Measurements from ENCODE around the gene BTBD1.

BTBD1 gene

DNA sequence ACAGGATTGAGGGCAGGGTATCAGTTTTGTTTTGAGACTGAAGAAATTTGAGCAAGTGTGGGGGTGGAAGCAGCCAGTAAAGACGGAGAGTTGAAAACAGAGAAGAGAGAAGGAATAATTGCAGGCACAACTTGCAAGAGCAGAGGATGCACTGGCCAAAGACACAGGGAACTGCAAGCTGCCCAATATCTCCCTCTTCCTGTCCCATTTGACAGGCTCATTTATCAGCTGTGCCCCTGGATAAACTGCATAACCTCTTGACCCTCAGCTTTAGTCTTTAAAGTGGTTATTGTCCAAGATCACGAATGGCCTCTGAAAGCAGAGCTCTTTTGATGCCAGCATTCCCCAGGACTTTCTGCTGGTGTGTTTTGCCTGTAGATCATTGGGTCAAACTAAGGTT lies 86.1 kb downstream of the BTBD1 start:
- Histone ChIP-seq H3K27ac (ENCODE audit: low read length) (no peak overlapping the region), H3K4me1 (ENCODE audit: insufficient read depth, low read length) (peaks cover 13% of the 10 kb centered on the region), H4K20me1 (ENCODE audit: insufficient read depth, low read length) (no peaks in the 10 kb centered on the region), H3K36me3 (ENCODE audit: insufficient read depth, low read length) (no peaks in the 10 kb centered on the region), H3K4me2 (ENCODE audit: insufficient read depth, low read length) (no peak overlapping the region), H3K9ac (ENCODE audit: low read depth, low read length) (no peak overlapping the region), H2AFZ (ENCODE audit: low read depth, low read length) (no peak overlapping the region), H3K27me3 (ENCODE audit: insufficient read depth, low read length, poor library complexity) (no peaks in the 10 kb centered on the region), H3K4me3 (ENCODE audit: low read depth in 1 of 2, low read length in 2 of 2) (no peak overlapping the region), H3K9me3 (ENCODE audit: insufficient read depth, low read length, severe bottlenecking) (no peaks in the 10 kb centered on the region), H3K79me2 (ENCODE audit: insufficient read depth, low read length) (peaks cover 10% of the 10 kb centered on the region)
- TF ChIP-seq, protein P1, sequence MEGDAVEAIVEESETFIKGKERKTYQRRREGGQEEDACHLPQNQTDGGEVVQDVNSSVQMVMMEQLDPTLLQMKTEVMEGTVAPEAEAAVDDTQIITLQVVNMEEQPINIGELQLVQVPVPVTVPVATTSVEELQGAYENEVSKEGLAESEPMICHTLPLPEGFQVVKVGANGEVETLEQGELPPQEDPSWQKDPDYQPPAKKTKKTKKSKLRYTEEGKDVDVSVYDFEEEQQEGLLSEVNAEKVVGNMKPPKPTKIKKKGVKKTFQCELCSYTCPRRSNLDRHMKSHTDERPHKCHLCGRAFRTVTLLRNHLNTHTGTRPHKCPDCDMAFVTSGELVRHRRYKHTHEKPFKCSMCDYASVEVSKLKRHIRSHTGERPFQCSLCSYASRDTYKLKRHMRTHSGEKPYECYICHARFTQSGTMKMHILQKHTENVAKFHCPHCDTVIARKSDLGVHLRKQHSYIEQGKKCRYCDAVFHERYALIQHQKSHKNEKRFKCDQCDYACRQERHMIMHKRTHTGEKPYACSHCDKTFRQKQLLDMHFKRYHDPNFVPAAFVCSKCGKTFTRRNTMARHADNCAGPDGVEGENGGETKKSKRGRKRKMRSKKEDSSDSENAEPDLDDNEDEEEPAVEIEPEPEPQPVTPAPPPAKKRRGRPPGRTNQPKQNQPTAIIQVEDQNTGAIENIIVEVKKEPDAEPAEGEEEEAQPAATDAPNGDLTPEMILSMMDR (IDR thresholded peaks at IDR 0.05; ENCODE audit: borderline replicate concordance, extremely low read depth, low read length, poor library complexity, severe bottlenecking) = no peak
- TF ChIP-seq EZH2 (IDR thresholded peaks at IDR 0.05; ENCODE audit: borderline replicate concordance, low read depth, low read length, severe bottlenecking) = no peak
- no peak for ATAC-seq (ENCODE audit: insufficient read depth, low read depth)
- DNase-seq = no peak

DNA sequence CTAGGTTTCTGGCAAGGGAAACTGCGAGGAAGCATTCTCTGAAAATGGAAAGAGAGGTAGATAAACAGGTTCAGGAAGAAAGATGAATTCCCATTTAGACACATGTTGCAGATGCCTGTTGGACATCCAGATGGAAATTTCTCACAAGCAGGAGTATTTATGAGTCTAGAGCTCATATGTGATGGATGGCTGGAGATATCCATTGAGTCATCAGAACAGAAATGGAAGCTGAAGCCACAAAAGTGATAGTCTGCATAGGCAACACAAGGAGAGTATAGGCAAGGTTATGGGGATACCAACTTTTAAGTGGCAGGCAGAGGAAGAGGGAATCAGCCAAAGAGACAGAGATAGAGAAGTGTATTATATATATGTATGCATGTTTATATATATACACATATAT lies 87.3 kb downstream of the BTBD1 start:
- Histone ChIP-seq H3K4me3 (ENCODE audit: low read depth in 1 of 2, low read length in 2 of 2) (no peak overlapping the region), H3K79me2 (ENCODE audit: insufficient read depth, low read length) (no peaks in the 10 kb centered on the region), H3K4me1 (ENCODE audit: insufficient read depth, low read length) (peaks cover 2% of the 10 kb centered on the region; the same call in 1 of the 2 replicates), H3K36me3 (ENCODE audit: insufficient read depth, low read length) (no peaks in the 10 kb centered on the region), H3K4me2 (ENCODE audit: insufficient read depth, low read length) (no peak overlapping the region), H3K9ac (ENCODE audit: low read depth, low read length) (no peak overlapping the region), H3K27me3 (ENCODE audit: insufficient read depth, low read length, poor library complexity) (no peaks in the 10 kb centered on the region), H2AFZ (ENCODE audit: low read depth, low read length) (no peak overlapping the region), H4K20me1 (ENCODE audit: insufficient read depth, low read length) (no peaks in the 10 kb centered on the region), H3K27ac (ENCODE audit: low read length) (no peak overlapping the region), H3K9me3 (ENCODE audit: insufficient read depth, low read length, severe bottlenecking) (no peaks in the 10 kb centered on the region)
- no peak for TF ChIP-seq EZH2 (IDR thresholded peaks at IDR 0.05; ENCODE audit: borderline replicate concordance, low read depth, low read length, severe bottlenecking)
- TF ChIP-seq, protein P1 (IDR thresholded peaks at IDR 0.05; ENCODE audit: borderline replicate concordance, extremely low read depth, low read length, poor library complexity, severe bottlenecking) = no peak
- DNase-seq = no peak
- no peak for ATAC-seq (ENCODE audit: insufficient read depth, low read depth)

DNA sequence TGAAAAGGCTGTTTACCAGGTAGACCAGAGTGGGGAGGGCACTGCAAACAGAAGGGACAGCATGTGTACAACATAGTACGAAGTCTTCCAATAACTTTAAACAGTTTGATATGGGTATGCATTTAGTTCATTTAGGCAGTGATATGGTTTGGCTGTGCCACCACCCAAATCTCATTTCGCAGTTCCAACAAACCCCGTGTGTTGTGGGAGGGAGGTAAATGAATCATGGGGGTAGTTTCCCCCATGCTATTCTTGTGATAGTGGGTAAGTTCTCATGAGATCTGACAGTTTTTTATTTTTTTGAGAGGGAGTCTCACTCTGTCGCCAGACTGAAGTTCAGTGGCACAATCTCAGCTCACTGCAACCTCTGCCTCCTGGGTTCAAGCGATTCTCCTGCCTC lies 88.6 kb downstream of the BTBD1 start:
- Histone ChIP-seq H3K9me3 (ENCODE audit: insufficient read depth, low read length, severe bottlenecking) (no peaks in the 10 kb centered on the region), H3K4me1 (ENCODE audit: insufficient read depth, low read length) (no peaks in the 10 kb centered on the region), H3K4me2 (ENCODE audit: insufficient read depth, low read length) (no peak overlapping the region), H2AFZ (ENCODE audit: low read depth, low read length) (no peak overlapping the region), H3K9ac (ENCODE audit: low read depth, low read length) (no peak overlapping the region), H3K4me3 (ENCODE audit: low read depth in 1 of 2, low read length in 2 of 2) (no peak overlapping the region), H3K27ac (ENCODE audit: low read length) (no peak overlapping the region), H3K27me3 (ENCODE audit: insufficient read depth, low read length, poor library complexity) (no peaks in the 10 kb centered on the region), H4K20me1 (ENCODE audit: insufficient read depth, low read length) (no peaks in the 10 kb centered on the region), H3K79me2 (ENCODE audit: insufficient read depth, low read length) (no peaks in the 10 kb centered on the region), H3K36me3 (ENCODE audit: insufficient read depth, low read length) (no peaks in the 10 kb centered on the region)
- TF ChIP-seq, protein P1 (IDR thresholded peaks at IDR 0.05; ENCODE audit: borderline replicate concordance, extremely low read depth, low read length, poor library complexity, severe bottlenecking) = no peak
- TF ChIP-seq EZH2 (IDR thresholded peaks at IDR 0.05; ENCODE audit: borderline replicate concordance, low read depth, low read length, severe bottlenecking) = no peak
- DNase-seq (no peak), ATAC-seq (ENCODE audit: insufficient read depth, low read depth) (no peak)

DNA sequence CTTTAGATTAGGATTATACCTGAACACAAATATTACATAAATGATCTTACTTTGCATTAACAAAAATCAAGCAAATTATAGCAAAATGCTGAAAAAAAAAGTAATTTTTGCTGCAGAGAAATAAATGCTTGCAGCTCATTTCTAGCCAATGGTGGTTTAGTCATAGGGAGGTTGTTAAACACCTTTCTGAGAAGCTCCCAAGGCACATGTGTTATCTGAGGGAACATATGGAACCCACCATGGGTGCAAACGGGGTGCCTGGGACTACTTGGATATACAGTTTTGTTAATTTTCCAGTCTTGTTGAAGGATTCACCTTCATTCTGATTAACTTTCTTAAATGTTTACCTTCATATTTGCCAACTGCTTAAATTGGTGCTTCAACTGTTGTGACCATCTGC lies 90.0 kb downstream of the BTBD1 start:
- no peak for DNase-seq
- H3K4me1 ChIP-seq (ENCODE audit: insufficient read depth, low read length) = no peaks in the 10 kb centered on the region
- H3K79me2 ChIP-seq (ENCODE audit: insufficient read depth, low read length) = no peaks in the 10 kb centered on the region
- no peak overlapping the region for H3K4me2 ChIP-seq (ENCODE audit: insufficient read depth, low read length)
- no peak overlapping the region for H3K27ac ChIP-seq (ENCODE audit: low read length)
- no peaks in the 10 kb centered on the region for H3K9me3 ChIP-seq (ENCODE audit: insufficient read depth, low read length, severe bottlenecking)
- H4K20me1 ChIP-seq (ENCODE audit: insufficient read depth, low read length) = no peaks in the 10 kb centered on the region
- H2AFZ ChIP-seq (ENCODE audit: low read depth, low read length) = no peak overlapping the region
- TF ChIP-seq EZH2 (IDR thresholded peaks at IDR 0.05; ENCODE audit: borderline replicate concordance, low read depth, low read length, severe bottlenecking) = no peak
- H3K4me3 ChIP-seq (ENCODE audit: low read depth in 1 of 2, low read length in 2 of 2) = no peak overlapping the region
- no peaks in the 10 kb centered on the region for H3K27me3 ChIP-seq (ENCODE audit: insufficient read depth, low read length, poor library complexity)
- ATAC-seq (ENCODE audit: insufficient read depth, low read depth) = no peak
- H3K9ac ChIP-seq (ENCODE audit: low read depth, low read length) = no peak overlapping the region
- no peaks in the 10 kb centered on the region for H3K36me3 ChIP-seq (ENCODE audit: insufficient read depth, low read length)
